HG03457 (cell line): ENCODE data around the gene TSHZ1.
"Not testable (repeated sequence)": the region's sequence is repeated elsewhere in the genome, so short reads cannot be mapped to it uniquely, and the experiment has no call there.

Source experiments
- ATAC-seq: cut with Tn5 transposase; IDR thresholded peaks from one replicate; pipeline ENCODE4 v1.9.1; 2021; ENCODE audit warnings: moderate number of reproducible peaks; ENCODE audit not compliant: unreplicated experiment

The TSHZ1 gene

DNA sequence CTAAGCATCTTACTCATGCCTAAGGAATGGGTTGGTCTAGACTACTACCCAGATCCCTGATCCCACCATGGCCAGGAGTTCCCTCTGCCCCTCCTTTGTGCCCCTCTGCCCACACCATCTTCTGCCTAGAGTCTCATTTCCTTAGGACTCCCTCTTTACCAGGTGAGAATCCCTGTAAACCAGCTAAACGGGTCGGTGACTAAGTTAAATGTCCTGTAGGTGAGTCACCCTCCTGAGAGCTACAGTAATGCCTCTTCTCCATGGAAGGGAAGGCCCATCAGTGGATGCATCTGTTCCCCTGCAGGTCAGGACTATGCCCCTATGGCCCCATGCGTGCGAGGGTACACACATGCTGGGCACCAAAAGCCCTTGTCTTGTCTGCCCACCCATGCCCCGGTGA lies 27.1 kb upstream of the TSHZ1 start:
- ATAC-seq, result no peak

DNA sequence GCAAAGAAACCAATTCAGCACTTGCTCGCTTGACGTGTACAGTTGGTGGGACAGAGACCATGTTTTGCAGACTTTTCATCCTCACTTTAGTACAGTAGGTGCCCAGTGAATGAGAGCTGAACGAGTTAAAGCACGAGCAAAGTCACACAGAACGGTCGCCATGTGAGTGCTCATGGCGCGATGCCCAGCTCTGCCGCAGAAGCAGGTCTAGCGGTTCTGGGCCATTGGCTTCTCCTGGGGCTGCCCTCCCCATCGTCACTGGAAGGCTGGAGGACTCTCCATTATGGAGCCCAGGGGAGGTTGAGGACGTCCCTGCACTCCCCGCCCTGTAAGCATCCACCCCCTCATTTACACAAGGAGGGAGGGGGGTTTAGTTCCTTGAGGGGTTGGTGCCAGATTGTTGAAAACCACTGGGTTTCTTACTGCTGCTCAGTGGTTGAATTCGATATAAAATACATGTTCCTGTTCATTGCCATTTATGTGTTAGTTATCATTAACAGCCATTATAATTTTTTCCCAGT lies 26.6 kb upstream of the TSHZ1 start:
- ATAC-seq, result no peak

DNA sequence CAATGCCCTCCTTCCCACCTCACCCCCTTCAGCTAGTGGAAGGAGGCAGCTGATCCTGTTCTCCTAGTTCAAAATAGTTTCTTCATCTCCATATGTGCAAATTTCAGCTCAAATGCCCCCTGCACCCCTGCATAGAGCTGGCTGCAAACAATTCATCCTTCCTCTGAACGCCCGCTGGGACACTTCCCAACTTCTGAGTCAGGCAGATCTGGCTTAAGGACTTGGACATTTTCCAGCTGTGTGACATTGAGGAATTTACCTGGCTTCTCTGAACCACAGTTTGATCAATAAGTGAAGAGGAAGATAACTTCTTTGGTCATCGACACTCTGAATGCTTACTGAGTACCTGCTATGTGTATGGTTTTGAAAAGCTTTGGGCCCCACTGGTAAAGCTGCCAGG lies 25.1 kb upstream of the TSHZ1 start:
- no peak for ATAC-seq

DNA sequence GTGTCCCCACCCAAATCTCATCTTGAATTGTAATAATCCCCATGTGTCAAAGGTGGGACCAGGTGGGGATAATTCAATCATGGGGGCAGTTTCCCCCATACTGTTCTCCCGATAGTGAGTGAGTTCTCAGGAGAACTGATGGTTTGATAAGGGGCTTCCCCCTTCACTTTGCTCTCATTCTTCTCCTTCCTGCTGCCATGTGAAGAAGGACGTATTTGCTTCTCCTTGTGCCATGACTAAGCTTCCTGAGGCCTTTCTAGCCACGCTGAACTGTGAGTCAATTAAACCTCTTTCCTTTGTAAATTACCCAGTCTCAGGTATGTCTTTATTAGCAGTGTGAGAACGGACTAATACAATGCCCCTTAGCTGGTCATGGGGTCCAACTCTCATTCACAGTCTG lies 22.9 kb upstream of the TSHZ1 start:
- ATAC-seq, result not testable (repeated sequence)

DNA sequence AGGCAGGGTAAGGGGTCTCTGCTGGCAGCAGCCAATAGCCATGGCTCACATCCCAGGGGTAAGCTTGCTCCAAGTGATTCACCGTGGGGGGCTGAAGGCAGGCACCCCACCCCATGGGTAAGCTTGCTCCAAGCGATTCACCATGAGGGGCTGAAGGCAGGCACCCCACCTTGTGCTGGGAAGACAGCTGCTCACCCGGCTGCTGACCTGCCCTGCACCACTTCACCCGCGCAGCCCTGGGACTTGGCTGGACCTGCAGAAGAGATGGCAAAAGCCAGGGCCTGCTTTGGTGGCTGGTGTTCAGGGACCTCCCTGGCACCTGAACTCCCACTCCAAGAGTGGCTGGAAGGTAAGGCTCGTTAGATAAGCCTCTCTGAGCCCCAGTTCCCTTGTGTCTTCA lies 20.9 kb upstream of the TSHZ1 start:
- no peak for ATAC-seq

DNA sequence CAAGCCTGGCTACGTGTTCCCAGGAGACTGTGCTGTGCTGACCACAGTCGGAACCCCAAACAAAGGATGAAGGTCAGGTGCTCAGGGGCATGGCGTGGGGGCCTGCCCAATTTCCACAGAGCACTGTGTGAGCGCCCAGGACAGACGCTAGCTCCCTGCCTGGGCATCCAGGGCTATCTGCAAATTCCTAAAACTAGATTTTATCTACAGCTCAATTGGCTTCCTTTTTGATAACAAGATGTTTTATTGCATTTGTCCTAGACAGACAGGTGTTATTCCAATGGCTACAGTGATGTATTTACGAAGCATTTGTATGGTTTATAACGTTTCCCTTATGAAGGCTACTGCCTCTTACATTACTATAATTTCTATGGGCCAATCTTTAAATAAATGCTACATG lies 17.7 kb upstream of the TSHZ1 start:
- ATAC-seq, result no peak

DNA sequence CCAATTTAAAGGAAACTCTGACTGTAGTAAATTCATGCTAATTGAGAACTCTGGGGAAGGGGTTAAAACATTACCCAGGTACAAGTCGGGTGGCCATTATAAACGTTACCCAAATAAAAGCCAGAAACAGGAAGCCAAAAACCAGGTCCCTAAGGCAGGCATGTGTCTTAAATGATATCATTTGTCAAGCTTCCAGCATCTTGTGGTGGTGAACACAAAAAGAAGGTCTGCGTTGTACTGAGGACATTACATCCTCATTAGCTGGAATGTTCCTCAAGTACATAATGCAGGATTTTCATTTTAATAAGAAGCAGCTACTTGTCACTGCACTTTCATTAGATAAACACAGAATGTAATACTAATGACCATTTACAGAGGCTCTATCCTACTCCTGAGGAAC lies 12.6 kb upstream of the TSHZ1 start:
- ATAC-seq, result no peak

DNA sequence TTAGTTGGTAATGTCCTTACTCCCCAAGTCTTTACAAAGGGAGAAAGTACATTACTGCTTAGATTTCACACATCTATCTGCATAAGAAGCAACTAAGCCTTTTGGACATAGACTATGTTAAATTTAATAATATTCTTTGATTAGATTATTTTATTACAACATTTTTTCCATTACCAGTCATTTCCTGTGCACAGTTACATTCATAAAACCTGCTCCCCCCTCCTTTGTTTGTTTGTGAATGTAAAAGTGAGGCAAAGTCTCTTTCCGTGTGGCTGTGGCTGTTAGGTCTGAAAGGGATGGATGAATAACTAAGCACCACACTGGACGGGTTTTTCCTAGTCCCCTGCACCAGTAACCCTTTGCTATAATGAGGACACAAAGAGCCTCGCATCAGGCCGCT lies 11.3 kb upstream of the TSHZ1 start:
- no peak for ATAC-seq

DNA sequence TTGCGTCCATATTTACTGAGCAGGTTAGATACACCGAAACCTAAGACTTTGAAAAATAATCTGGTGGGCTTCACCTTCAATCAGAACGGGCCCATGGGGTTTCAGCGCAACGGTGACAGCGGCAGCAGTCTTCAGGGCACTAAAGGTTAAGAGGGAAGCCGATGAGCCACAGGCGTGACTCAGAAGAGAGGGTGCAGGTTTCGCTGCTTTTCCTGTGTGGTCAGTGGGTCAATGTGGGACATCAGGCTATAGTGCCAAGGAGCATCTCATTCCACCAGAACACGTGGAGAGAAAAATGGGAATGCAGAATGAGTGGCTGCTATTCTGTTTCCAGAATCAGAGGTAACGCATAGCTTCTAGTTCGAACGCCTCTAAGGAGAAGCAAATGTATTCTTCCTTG lies 10.5 kb upstream of the TSHZ1 start:
- ATAC-seq, result no peak

DNA sequence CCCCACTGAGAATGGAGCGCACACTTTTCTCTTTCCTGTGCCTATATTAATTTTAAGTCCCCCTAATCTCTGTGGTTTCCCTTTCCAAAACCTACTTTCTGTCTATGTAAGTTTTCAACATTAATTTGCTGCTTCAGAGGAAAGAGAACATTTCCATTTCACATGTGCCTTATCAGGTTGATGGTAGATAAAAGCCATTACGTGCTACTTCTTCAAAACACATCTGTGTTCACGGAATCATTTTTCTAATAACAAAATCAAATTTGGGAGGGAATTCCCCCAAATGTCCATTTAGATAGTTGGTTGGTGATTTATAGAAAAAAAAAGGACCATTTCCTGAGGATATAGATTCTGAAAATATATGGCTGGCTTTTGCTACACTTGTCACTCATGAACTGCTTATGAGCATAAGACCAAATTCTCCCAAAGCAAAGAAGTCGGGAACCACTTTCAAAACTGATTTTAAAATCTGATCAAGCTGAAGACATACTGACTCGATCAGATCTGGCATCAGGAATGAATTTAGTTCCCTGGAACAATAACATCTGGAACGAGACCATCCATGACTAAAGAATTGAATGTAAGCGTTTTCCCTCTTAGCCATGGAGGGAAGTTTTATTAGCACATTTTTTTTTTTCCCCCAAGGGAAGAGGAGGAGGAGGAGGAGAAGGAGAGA lies 9.9 kb upstream of the TSHZ1 start:
- ATAC-seq, result no peak

DNA sequence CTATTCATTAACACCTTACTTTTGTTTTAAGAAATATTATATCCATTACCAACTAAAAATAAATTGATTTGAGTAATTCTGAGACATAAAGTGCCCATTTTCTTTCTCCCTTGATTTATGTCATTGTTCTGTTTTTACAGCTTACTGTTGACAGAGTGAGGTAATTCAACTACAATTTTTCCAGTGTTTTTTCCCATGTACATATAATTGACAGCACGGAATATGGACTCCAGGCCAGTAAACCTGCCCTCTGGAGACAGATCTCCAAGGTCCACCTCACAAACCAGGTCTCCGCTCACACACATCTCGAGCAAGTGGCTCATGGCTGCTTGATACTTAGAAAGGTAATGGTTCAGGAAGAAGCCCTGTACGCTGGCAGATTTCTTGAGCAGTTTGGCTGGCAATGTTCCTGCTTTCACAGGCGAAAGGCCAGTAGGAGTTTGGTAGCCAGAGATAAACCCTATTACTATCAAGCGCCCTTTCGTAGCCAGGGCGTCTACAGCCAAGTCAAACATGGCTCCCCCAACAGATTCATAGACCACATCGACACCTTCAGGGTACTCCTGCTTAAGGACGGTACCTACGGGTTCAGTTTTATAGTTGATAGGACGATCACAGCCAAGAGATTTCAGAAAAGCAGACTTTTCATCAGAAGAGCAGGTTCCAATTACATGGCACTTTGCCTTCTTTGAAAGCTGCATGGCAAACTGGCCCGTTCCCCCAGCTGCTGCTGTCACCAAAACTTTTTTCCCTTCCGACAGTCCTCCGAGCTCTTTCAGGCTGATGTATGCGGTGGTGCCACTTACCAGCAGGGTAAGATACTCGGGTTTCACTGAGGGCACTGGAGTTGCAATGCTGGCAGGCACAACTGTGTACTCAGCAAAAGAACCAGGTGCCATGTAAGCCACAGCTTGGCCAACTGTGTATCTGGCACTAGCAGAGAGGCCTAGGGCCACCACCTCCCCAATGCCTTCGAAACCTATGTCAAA lies 9.0 kb upstream of the TSHZ1 start:
- no peak for ATAC-seq

DNA sequence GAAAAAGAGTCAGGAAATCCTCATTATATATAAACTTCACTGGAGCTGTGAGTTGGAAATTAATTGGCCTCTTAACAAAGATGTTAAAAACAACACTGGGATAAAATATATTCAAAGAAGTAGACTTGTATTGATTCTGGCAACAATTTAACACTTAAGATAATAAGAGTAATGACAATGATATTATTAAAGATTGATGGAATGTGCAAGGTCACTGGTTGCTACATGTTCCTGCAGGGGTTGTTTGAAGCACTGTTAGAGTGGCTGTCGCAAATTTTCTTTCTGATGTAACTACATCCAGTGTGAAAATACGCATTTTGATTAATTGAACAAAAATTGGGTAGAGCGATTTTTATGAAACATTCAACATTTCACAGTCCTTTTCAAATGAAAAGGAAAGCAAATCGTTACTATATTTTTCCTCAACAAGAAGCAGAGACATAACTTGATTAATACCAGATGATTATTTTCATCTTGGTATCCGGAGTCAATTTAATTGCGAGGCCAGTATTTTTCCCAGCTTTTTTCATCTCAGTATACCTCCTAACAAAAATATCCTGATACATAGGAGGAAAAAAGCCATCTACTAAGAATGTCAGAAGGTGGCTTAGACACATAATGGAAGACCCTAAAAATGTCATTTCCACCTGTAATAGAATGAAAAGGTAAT lies 7.8 kb upstream of the TSHZ1 start:
- ATAC-seq, result no peak

DNA sequence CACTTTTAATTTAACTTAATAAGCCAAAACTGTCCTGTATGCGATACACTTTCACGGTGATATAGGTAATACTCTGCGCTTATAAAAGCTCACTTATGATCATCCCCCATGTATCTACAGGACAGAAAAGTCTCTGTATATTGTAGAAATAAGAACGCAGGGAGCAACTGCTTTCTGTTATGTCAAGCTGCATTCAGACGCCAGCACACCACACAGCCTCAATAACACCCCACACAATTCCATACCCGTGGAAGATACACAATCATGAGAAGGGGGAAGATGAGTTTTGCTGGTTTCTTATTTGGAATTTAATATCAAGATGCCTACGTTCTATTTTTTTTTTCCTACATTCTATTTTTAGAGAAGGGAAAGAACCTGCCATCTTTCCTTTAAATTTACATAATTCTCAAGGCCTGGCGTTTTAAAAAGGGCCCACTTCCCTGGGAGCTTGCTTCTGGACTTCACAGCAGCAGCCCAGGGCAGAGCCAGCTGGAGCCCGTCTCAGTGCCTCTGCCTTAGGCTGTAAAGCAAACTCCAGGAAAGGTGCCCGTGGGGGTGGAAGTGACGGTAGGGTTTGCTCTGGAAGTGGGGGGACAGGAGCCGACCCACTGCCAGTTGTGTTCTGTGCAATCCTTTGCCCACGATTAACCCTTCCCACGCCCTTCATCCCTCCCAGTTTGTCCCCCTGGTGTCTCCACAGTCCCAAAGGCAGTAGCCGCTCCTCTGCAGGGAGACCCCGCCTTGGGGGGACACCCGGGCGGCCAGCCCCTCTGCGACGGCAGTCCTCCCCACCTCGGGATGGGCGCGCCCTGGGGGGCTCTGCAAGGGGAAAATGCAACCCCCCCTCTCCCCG lies 7.0 kb upstream of the TSHZ1 start:
- ATAC-seq, result no peak

DNA sequence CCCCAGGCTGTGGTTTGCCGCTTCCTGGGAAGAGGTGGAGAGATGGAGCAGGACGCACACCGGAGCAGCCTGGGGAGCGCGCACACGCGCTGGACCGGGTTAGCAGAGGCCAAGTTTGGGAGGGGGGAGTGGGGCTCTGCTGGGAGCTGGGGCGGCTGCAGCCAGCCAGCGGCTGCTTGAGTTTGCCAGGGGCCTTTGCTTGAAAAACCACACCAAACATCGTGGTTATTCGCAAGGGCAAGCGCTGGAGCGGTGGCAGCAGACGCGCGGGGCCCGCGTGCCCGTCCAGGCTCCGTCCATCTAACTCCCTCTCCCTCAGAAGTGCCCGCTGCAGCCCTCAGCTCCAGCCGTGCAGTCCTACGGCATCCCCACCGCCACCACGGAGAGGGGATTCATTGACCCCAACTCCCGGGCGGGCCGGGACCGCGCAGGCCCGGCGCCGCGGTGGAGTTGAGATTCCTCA lies 6.3 kb upstream of the TSHZ1 start:
- ATAC-seq, result no peak

DNA sequence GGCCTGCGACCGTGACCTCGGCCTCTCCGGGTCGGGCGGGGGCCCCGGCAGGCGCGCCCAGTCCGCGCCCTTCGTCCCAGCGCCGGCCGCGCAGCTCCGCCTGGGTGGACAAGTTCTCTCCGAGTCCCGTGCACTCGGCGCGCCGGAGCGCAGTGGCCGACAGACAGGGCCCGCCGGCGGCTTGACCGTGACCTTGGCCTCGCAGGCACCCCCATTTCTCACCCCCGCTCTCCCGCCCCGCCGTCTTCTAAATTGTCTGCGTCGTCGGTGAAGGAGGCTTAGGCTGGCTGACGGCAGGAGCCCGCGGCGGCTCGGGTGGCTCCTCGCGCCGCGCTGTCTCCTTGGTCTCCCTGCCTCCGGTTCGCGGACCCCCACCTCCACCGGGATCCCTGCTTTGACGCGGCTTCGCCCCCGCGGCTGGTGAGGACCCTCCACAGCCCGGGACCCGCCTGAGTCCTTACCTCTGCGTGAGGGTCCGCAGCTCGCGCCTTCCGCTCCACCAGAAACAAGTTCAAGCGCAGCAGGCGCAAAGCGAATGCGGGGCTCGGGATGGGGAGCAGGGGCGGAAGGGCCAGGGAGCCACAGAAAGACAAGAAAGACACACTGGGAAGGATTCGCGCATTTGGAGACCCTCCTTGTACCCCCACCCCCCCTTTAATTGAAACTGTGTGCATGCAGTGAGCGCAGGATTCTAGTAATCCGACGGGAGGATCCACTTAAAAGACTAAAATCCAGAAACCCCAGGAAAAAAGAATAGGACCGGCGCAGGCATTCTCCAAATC lies 5.7 kb upstream of the TSHZ1 start:
- ATAC-seq, result no peak

DNA sequence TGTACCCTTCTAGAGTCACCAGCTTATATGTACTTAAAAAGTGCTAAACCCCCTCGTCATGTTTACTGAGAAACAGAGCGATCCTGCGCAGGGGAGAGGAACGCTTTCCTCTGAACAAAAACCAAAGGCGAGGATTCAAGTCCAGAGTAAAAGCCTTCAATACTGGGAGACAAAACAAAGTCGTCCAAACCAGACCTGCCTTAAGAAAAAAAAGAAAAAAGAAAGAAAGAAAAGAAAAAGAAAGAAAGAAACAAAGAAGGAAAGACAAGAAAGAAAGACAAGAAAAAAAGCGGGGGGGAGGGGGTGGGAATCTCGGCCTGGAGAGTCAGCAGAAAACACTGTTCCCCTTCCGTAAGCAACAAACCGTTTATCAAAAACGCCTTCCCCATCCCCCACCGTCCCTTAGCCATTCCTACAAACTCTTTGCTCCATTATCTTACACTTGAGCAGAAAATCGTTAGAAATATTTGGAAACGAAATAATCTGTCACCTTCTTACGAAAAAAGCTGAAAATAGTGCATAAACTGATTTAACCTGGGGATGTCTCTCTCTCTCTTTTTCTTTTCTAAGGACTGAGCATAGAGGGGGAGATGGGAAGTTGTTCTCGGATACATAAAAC lies 5.0 kb upstream of the TSHZ1 start:
- no peak for ATAC-seq

DNA sequence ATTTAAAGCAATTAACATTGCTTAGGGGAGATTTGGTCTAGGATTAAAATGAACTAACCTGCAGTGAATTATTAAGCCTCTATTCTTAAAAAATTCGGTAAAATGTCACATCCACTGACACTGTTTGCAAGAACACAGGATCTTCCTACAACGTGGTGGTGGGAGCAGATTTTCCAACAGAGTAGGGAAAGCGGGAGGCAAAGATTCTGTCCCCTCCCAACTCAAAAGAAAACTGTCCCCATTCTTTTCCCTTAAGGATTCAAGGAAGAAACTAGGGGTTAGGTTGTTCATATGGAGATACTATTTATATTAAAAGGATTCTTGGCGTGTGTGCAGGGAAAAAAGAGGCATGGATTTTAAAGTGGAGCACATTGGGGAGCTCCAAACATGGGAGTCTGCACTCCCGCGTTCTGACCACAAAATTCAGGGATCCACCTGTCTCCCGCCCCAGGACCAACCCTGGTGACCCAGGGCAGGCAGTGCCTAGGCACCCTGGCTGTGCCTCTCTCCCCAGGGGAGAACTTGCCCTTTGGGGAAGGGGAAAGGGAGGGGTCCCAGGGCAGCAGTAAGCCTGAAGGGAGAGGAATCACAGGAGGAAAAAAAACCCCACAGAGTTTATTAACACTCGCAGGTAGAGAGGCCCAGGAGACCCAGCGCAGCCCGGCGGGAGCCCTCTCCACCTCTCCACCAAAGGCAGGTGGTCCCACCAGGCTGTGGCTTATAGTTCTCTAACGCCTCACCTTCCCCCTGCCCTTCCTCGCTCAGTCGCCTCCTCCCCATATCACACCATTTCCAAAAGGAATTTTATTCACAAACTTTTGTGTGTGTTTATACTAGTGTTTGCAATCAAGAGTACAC lies 3.9 kb upstream of the TSHZ1 start:
- no peak for ATAC-seq
